ENCODE data around the gene PARD3B. TPM values are rescaled to one million over a fixed set of nuclear protein-coding genes. Genes with fewer than 3 reads are reported as not detected.

PARD3B gene
- total RNA-seq, 4 donors from 2014 or later: 21.8 to 85.6 (median 36.1) TPM

DNA sequence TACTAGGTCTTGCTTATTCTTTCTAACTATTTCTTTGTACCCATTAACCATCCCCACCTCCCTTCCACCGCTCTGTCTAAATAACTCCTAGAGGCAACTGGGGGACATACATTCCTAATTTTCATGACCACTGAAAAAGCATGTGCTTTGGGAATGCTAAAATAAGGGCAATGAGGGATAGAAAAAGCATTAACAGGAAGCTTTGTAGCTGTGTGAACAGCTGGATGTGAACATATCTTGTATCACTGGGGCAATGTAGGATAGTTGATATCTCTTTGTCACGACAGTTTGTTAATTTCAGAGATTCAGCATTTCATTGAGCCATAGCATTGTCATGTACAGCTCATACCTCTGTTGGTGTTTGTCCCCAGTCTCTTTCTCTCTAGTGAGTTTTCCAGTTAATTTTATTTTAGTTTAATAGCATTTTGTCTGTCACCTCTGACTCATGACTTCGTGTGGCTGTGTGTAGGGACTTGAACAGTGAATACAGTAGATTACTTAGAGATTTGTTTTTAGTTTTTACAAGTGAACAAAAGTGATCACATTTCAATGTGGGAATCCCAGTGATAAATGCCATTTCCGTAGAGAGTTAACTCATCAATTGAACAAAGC is 906.7 kb downstream of the PARD3B start:
- no peak for DNase-seq
- TF ChIP-seq, protein P1, sequence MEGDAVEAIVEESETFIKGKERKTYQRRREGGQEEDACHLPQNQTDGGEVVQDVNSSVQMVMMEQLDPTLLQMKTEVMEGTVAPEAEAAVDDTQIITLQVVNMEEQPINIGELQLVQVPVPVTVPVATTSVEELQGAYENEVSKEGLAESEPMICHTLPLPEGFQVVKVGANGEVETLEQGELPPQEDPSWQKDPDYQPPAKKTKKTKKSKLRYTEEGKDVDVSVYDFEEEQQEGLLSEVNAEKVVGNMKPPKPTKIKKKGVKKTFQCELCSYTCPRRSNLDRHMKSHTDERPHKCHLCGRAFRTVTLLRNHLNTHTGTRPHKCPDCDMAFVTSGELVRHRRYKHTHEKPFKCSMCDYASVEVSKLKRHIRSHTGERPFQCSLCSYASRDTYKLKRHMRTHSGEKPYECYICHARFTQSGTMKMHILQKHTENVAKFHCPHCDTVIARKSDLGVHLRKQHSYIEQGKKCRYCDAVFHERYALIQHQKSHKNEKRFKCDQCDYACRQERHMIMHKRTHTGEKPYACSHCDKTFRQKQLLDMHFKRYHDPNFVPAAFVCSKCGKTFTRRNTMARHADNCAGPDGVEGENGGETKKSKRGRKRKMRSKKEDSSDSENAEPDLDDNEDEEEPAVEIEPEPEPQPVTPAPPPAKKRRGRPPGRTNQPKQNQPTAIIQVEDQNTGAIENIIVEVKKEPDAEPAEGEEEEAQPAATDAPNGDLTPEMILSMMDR (IDR thresholded peaks at IDR 0.05): no peak
- no peak for TF ChIP-seq POLR2A (IDR thresholded peaks at IDR 0.05)
- no peaks in the 10 kb centered on the region for H3K36me3 ChIP-seq
- no peaks in the 10 kb centered on the region for H3K9me3 ChIP-seq
- no peak overlapping the region for H3K27ac ChIP-seq
- H3K4me1 ChIP-seq: no peaks in the 10 kb centered on the region
- H3K4me3 ChIP-seq: no peak overlapping the region
- intact Hi-C loops (cut with DNase I; ENCODE audit: low total_unique reads): no loop called here
- no peaks in the 10 kb centered on the region for H3K27me3 ChIP-seq

DNA sequence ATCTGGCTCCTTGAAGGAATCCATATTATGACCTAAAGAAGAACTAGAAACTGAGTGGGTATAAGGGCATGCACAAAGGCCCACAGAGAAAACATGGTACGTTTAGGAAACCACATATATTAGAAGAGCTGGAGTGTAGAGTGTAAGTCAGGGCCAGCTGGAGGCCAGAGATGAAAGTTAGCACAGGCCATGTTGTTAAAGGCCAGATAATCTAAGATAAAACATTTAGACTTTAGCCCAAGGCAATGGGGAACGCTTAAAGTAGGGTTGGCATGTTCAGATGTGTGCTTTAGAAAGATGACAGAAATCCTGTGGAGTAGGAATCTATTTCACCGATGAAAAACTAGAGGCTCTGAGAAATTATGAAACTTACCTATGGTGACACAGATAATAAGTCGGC is 907.9 kb downstream of the PARD3B start:
- DNase-seq: no peak
- Histone ChIP-seq H3K27ac (no peak overlapping the region), H3K36me3 (no peaks in the 10 kb centered on the region), H3K27me3 (no peaks in the 10 kb centered on the region), H3K9me3 (no peaks in the 10 kb centered on the region), H3K4me1 (no peaks in the 10 kb centered on the region), H3K4me3 (no peak overlapping the region)
- no peak for TF ChIP-seq POLR2A (IDR thresholded peaks at IDR 0.05)
- TF ChIP-seq, protein P1 (IDR thresholded peaks at IDR 0.05): no peak
- intact Hi-C loops (cut with DNase I; ENCODE audit: low total_unique reads): no loop called here

DNA sequence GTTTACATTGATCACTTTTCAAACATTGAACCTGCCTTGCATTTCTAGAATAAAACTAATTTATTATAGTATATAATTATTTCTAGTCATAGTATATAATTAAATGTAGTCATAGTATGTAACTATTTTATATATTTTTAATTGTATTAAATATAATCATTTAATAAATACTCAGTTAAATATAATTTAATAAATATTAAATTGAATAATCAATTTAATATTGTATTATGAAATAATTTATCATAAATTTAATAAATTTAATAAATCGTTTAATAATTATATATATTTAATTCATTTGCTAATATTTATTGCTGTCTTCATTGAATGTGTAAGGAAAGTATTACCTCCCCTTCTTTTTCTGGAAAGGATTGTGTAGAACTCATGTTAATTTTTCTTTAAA is 911.4 kb downstream of the PARD3B start:
- intact Hi-C loops (cut with DNase I; ENCODE audit: low total_unique reads): no loop called here
- Histone ChIP-seq H3K36me3 (no peaks in the 10 kb centered on the region), H3K27me3 (no peaks in the 10 kb centered on the region), H3K27ac (no peak overlapping the region), H3K4me1 (no peaks in the 10 kb centered on the region), H3K4me3 (no peak overlapping the region), H3K9me3 (no peaks in the 10 kb centered on the region)
- no peak for TF ChIP-seq POLR2A (IDR thresholded peaks at IDR 0.05)
- TF ChIP-seq, protein P1 (IDR thresholded peaks at IDR 0.05): no peak
- DNase-seq: no peak

DNA sequence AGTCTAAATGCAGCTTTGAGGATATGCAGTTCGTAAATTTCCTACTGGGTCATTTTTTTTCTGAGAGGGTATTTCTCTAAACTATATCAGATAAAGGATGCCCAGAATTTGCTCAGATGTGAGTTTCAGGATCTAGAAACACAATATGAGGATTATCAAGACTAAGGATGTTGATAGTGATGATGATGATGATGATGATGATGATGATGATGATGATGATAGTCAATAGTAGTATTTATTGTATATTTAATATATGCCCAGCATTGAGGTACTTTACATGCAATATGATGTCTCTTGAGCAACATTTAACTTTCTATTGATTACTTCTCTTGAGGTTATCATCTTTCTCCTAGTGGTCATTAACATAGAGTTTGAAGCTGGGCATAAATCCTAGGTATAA is 914.9 kb downstream of the PARD3B start:
- intact Hi-C loops (cut with DNase I; ENCODE audit: low total_unique reads): no loop called here
- H3K4me1 ChIP-seq: no peaks in the 10 kb centered on the region
- TF ChIP-seq, protein P1 (IDR thresholded peaks at IDR 0.05): no peak
- TF ChIP-seq POLR2A (IDR thresholded peaks at IDR 0.05): no peak

DNA sequence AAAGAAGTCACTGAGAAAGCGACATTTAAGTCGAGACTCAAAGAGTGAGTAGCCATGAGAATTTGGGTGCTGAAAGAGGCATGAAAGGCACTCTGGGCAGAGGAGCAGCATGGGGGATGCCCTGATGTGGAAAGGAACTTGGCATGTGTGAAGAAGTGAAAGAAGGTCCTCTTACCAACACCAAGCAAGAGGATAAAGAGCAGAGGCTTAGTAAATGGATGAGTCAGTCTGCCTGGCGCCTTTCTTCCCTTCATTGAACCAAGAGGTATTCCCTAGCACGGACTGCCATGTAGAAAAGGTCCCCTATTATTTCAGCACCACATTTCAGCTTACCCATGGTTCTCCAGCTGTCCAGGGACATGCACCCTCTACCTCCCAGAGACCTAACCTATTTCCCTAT is 915.9 kb downstream of the PARD3B start:
- H3K4me1 ChIP-seq: no peaks in the 10 kb centered on the region
- H3K9me3 ChIP-seq: no peaks in the 10 kb centered on the region
- DNase-seq: no peak
- intact Hi-C loops (cut with DNase I; ENCODE audit: low total_unique reads): no loop called here
- no peaks in the 10 kb centered on the region for H3K27me3 ChIP-seq
- no peak for TF ChIP-seq POLR2A (IDR thresholded peaks at IDR 0.05)
- TF ChIP-seq, protein P1 (IDR thresholded peaks at IDR 0.05): no peak
- no peak overlapping the region for H3K4me3 ChIP-seq
- no peak overlapping the region for H3K27ac ChIP-seq
- H3K36me3 ChIP-seq: no peaks in the 10 kb centered on the region

More for the DNA sequence above, 914.9 kb downstream of the PARD3B start:
- Histone ChIP-seq H3K4me3 (no peak overlapping the region), H3K27ac (no peak overlapping the region), H3K27me3 (no peaks in the 10 kb centered on the region), H3K36me3 (no peaks in the 10 kb centered on the region), H3K9me3 (no peaks in the 10 kb centered on the region)
- no peak for DNase-seq
